Trophoblast cell (in vitro differentiated cells and primary cell): ENCODE results near the gene SNTG2.

Experiments used
- DNase-seq, 2 donors: peaks; one replicate each; pipeline ENCODE4 v3.0.0-alpha.2; 2016
- H2AFZ ChIP-seq: 2 replicates; pipeline ENCODE4 v1.6.1; 2013; ENCODE audit warnings: low read length, moderate library complexity, mild to moderate bottlenecking; ENCODE audit not compliant: insufficient read depth, poor library complexity
- H2AK5ac ChIP-seq: 2 replicates; pipeline ENCODE4 v1.6.1; 2013; ENCODE audit warnings: mild to moderate bottlenecking, low read length
- H2BK120ac ChIP-seq: 2 replicates; pipeline ENCODE4 v1.6.1; 2013; ENCODE audit warnings: low read length, mild to moderate bottlenecking, moderate library complexity; ENCODE audit not compliant: insufficient read depth, poor library complexity
- H2BK12ac ChIP-seq: 2 replicates; pipeline ENCODE4 v1.6.1; 2013; ENCODE audit warnings: mild to moderate bottlenecking, low read length, moderate library complexity
- H2BK5ac ChIP-seq: 2 replicates; pipeline ENCODE4 v1.6.1; 2013; ENCODE audit warnings: low read length, low read depth, moderate library complexity, mild to moderate bottlenecking; ENCODE audit not compliant: poor library complexity
- H3K14ac ChIP-seq: 2 replicates; pipeline ENCODE4 v1.6.1; 2013; ENCODE audit warnings: mild to moderate bottlenecking, low read length
- H3K18ac ChIP-seq: 2 replicates; pipeline ENCODE4 v1.6.1; 2013; ENCODE audit warnings: mild to moderate bottlenecking, low read length
- H3K23ac ChIP-seq: 2 replicates; pipeline ENCODE4 v1.6.1; 2013; ENCODE audit warnings: low read length
- H3K27ac ChIP-seq: 2 replicates; pipeline ENCODE4 v1.5.1; 2013; ENCODE audit warnings: low read depth, mild to moderate bottlenecking, inconsistent platforms, low read length, moderate library complexity
- H3K27me3 ChIP-seq: 2 replicates; pipeline ENCODE4 v1.6.1; 2013; ENCODE audit warnings: inconsistent platforms, mild to moderate bottlenecking, low read length, moderate library complexity; ENCODE audit not compliant: insufficient read depth
- H3K36me3 ChIP-seq, 2 experiments: 1 replicate in 1 of 2; 2 replicates in 1 of 2; pipeline ENCODE4 v1.6.1; 2013; ENCODE audit warnings: low read length in 2 of 2, mild to moderate bottlenecking in 2 of 2, moderate library complexity in 1 of 2; ENCODE audit not compliant: insufficient read depth in 2 of 2, control insufficient read depth in 1 of 2
- H3K4ac ChIP-seq: 2 replicates; pipeline ENCODE4 v1.6.1; 2013; ENCODE audit warnings: low read depth, mild to moderate bottlenecking, low read length, moderate library complexity
- H3K4me1 ChIP-seq, 2 experiments: 1 replicate in 1 of 2; 2 replicates in 1 of 2; pipeline ENCODE4 v1.6.1; 2013; ENCODE audit warnings: low read length in 2 of 2, mild to moderate bottlenecking in 2 of 2, moderate library complexity in 1 of 2; ENCODE audit not compliant: insufficient read depth in 2 of 2, control insufficient read depth in 1 of 2
- H3K4me2 ChIP-seq: 2 replicates; pipeline ENCODE4 v1.6.1; 2013; ENCODE audit warnings: inconsistent platforms, mild to moderate bottlenecking, low read length, moderate library complexity
- H3K4me3 ChIP-seq: 2 replicates; pipeline ENCODE4 v1.5.1; 2013; ENCODE audit warnings: mild to moderate bottlenecking, low read depth, low read length, inconsistent platforms
- H3K79me1 ChIP-seq: one replicate; pipeline ENCODE4 v1.6.1; 2013; ENCODE audit warnings: low read length
- H3K79me2 ChIP-seq: 2 replicates; pipeline ENCODE4 v1.6.1; 2013; ENCODE audit warnings: low read length, mild to moderate bottlenecking; ENCODE audit not compliant: control insufficient read depth, insufficient read depth, poor library complexity
- H3K9ac ChIP-seq: 2 replicates; pipeline ENCODE4 v1.6.1; 2013; ENCODE audit warnings: mild to moderate bottlenecking, low read length
- H3K9me3 ChIP-seq: 2 replicates; pipeline ENCODE4 v1.6.1; 2013; ENCODE audit warnings: low read depth, mild to moderate bottlenecking, control low read depth, inconsistent platforms, low read length; ENCODE audit not compliant: insufficient read depth
- H4K12ac ChIP-seq: 2 replicates; pipeline ENCODE4 v1.6.1; 2013; ENCODE audit warnings: low read depth, mild to moderate bottlenecking, low read length, moderate library complexity
- H4K8ac ChIP-seq: 2 replicates; pipeline ENCODE4 v1.6.1; 2013; ENCODE audit warnings: low read depth, mild to moderate bottlenecking, low read length, moderate library complexity
- H4K91ac ChIP-seq: one replicate; pipeline ENCODE4 v1.6.1; 2013; ENCODE audit warnings: low read depth, mild to moderate bottlenecking, low read length, moderate library complexity
- WGBS: extraction: QIAGEN DNeasy Blood & Tissue Kit; methylation state at CpG from one replicate; pipeline ENCODE4 v1.1.7; 2013; ENCODE audit warnings: missing lambda C conversion rate; ENCODE audit not compliant: insufficient read length, insufficient coverage; ENCODE audit errors: extremely low coverage; 5-methylcytosine and 5-hydroxymethylcytosine counted together

SNTG2 gene

GRCh38 chr2:1283020-1283801 is 332.6 kb downstream of the SNTG2 start:
- H3K36me3 ChIP-seq = no peaks in the 10 kb centered on the region
- no peak overlapping the region for H3K14ac ChIP-seq
- DNase-seq = no peak
- no peak overlapping the region for H4K8ac ChIP-seq
- H3K27me3 ChIP-seq = no peaks in the 10 kb centered on the region
- no peak overlapping the region for H3K23ac ChIP-seq
- H4K91ac ChIP-seq = no peak overlapping the region
- WGBS = no CpG with 5 or more reads among the region's 21 CpGs
- H3K4ac ChIP-seq = no peak overlapping the region
- H2AK5ac ChIP-seq = no peak overlapping the region
- no peak overlapping the region for H3K18ac ChIP-seq
- no peak overlapping the region for H3K27ac ChIP-seq
- no peaks in the 10 kb centered on the region for H3K79me2 ChIP-seq
- H2AFZ ChIP-seq = no peak overlapping the region
- peaks cover 4% of the 10 kb centered on the region for H3K9me3 ChIP-seq
- no peak overlapping the region for H4K12ac ChIP-seq
- H3K4me2 ChIP-seq = no peak overlapping the region
- H2BK5ac ChIP-seq = no peak overlapping the region
- no peak overlapping the region for H2BK12ac ChIP-seq
- no peak overlapping the region for H3K9ac ChIP-seq
- no peak overlapping the region for H2BK120ac ChIP-seq
- H3K4me1 ChIP-seq = no peaks in the 10 kb centered on the region
- H3K4me3 ChIP-seq = no peak overlapping the region
- H3K79me1 ChIP-seq = no peaks in the 10 kb centered on the region

DNA sequence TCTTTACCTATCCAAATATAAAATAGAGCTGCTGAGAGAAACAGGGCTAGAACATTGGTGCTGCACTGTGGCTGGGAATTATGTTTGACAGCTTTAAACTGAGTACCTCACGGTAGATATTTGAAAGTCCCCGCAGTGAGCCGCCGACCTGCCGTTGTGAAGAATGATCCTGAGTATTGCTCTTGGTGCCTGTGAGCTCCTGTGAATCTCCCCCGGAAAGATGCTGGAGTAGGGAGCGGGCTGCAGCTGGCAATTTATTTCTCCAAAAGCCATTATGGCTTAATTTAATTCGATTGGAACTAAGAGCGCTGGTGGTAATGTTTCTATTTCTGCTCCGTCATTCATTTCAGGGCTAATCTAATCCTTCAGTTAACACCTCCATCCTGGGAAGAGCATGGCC is 333.2 kb downstream of the SNTG2 start:
- H2BK120ac ChIP-seq = no peak overlapping the region
- no peak overlapping the region for H2AK5ac ChIP-seq
- H3K18ac ChIP-seq = no peak overlapping the region
- H2AFZ ChIP-seq = no peak overlapping the region
- no peak overlapping the region for H3K4me3 ChIP-seq
- H3K79me2 ChIP-seq = no peaks in the 10 kb centered on the region
- no CpG with 5 or more reads among the region's 10 CpGs for WGBS
- H3K79me1 ChIP-seq = no peaks in the 10 kb centered on the region
- no peaks in the 10 kb centered on the region for H3K4me1 ChIP-seq
- H3K4me2 ChIP-seq = no peak overlapping the region
- no peak overlapping the region for H3K14ac ChIP-seq
- H4K12ac ChIP-seq = no peak overlapping the region
- H2BK5ac ChIP-seq = no peak overlapping the region
- H3K4ac ChIP-seq = no peak overlapping the region
- no peak overlapping the region for H4K8ac ChIP-seq
- peaks cover 2% of the 10 kb centered on the region for H3K9me3 ChIP-seq
- no peak for DNase-seq
- H2BK12ac ChIP-seq = no peak overlapping the region
- no peak overlapping the region for H4K91ac ChIP-seq
- H3K27ac ChIP-seq = no peak overlapping the region
- no peaks in the 10 kb centered on the region for H3K36me3 ChIP-seq
- H3K9ac ChIP-seq = no peak overlapping the region
- no peak overlapping the region for H3K23ac ChIP-seq
- H3K27me3 ChIP-seq = no peaks in the 10 kb centered on the region

- H2BK120ac ChIP-seq = no peak overlapping the region
- no peak overlapping the region for H4K91ac ChIP-seq
- H3K4me2 ChIP-seq = no peak overlapping the region
- no peak overlapping the region for H2BK5ac ChIP-seq
- no peak overlapping the region for H3K18ac ChIP-seq
- no peak overlapping the region for H2AFZ ChIP-seq
- no CpG with 5 or more reads among the region's 4 CpGs for WGBS
- no peak for DNase-seq
- no peak overlapping the region for H3K23ac ChIP-seq
- H3K27me3 ChIP-seq = no peaks in the 10 kb centered on the region
- no peaks in the 10 kb centered on the region for H3K79me2 ChIP-seq
- no peaks in the 10 kb centered on the region for H3K4me1 ChIP-seq
- H3K9ac ChIP-seq = no peak overlapping the region
- no peaks in the 10 kb centered on the region for H3K79me1 ChIP-seq
- H4K8ac ChIP-seq = no peak overlapping the region
- no peak overlapping the region for H3K4me3 ChIP-seq
- H3K27ac ChIP-seq = no peak overlapping the region
- H3K9me3 ChIP-seq = no peaks in the 10 kb centered on the region
- no peak overlapping the region for H2BK12ac ChIP-seq
- H4K12ac ChIP-seq = no peak overlapping the region
- no peak overlapping the region for H2AK5ac ChIP-seq
- no peak overlapping the region for H3K14ac ChIP-seq
- no peaks in the 10 kb centered on the region for H3K36me3 ChIP-seq
- H3K4ac ChIP-seq = no peak overlapping the region
Observed at GRCh38 chr2:1286929-1287328, 336.3 kb downstream of the SNTG2 start.

DNA sequence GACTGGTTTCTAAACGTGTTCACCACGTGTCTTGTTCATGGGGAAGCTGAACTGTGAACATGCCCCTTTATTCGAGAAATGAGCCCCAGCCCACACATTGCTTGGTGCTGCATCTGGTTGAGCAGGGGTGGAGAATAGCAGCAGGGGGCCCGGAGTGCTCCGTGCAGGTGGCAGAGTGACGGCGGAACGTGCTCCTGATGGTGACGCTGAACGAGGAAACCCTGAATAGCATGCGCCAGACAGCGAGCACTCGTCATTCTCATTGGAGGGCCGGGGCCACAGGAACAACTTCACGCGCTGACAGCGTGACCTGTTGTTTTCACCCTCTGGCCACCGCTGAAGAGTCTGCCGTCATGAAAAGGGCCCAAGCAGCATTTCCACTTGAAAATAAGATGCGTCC is 336.8 kb downstream of the SNTG2 start:
- no peak overlapping the region for H3K9ac ChIP-seq
- H3K9me3 ChIP-seq = no peaks in the 10 kb centered on the region
- no peak overlapping the region for H3K4me3 ChIP-seq
- no peaks in the 10 kb centered on the region for H3K79me2 ChIP-seq
- no peaks in the 10 kb centered on the region for H3K27me3 ChIP-seq
- DNase-seq = no peak
- no peak overlapping the region for H2BK12ac ChIP-seq
- H3K4ac ChIP-seq = no peak overlapping the region
- no peak overlapping the region for H3K14ac ChIP-seq
- no peaks in the 10 kb centered on the region for H3K79me1 ChIP-seq
- no peaks in the 10 kb centered on the region for H3K4me1 ChIP-seq
- H4K8ac ChIP-seq = no peak overlapping the region
- H2AK5ac ChIP-seq = no peak overlapping the region
- no peak overlapping the region for H4K12ac ChIP-seq
- no peak overlapping the region for H2BK120ac ChIP-seq
- H3K23ac ChIP-seq = no peak overlapping the region
- no peaks in the 10 kb centered on the region for H3K36me3 ChIP-seq
- H3K4me2 ChIP-seq = no peak overlapping the region
- WGBS = no CpG with 5 or more reads among the region's 20 CpGs
- no peak overlapping the region for H3K18ac ChIP-seq
- no peak overlapping the region for H4K91ac ChIP-seq
- H2AFZ ChIP-seq = no peak overlapping the region
- H2BK5ac ChIP-seq = no peak overlapping the region
- H3K27ac ChIP-seq = no peak overlapping the region
